Stimulated activated CD4-positive, alpha-beta T cell treated with anti-CD3 and anti-CD28 coated beads, TNF-alpha, amount 100 ng/mL, for 24 hours (primary cell): ENCODE results near the gene SPRY2.
"Not testable (repeated sequence)": the region's sequence is repeated elsewhere in the genome, so short reads cannot be mapped to it uniquely, and the experiment has no call there.

Experiments used
- DNase-seq, 3 experiments: peaks; one replicate each; pipeline ENCODE4 v3.0.0-alpha.2; 2020; ENCODE audit warnings: low read depth in 3 of 3

The SPRY2 gene, protein sequence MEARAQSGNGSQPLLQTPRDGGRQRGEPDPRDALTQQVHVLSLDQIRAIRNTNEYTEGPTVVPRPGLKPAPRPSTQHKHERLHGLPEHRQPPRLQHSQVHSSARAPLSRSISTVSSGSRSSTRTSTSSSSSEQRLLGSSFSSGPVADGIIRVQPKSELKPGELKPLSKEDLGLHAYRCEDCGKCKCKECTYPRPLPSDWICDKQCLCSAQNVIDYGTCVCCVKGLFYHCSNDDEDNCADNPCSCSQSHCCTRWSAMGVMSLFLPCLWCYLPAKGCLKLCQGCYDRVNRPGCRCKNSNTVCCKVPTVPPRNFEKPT

DNA sequence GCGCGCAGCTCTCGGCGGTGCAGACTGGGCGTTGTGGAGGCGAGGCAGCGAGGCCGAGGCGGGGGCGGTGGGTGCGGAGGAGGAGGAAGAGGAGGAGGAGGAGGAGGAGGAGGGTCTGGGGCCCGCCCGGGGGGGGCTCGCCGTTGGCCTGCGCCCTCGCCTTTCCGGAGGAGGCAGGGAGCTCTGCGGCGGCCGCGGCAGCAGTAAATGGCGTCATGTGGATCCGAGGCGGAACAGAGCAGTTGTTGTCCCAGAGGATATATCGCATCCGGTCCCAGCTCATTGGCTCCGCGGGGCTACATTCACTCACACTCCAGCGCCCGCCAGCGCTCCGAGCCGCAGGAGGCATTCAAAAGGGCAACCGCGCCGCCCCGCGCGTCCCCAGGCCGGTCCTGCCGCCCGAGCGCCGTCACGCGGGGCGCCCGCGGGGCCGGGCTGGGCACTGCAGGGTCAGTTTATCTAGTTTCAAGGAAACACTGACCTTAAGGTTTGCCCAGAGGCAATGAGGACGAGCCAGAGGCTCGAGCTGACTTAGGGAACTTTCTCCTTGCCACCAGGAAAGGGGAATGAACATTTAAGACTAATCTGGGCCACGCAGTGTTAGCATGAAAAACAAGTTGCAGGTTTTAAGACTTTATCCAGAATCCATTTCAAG, at the start of gene SPRY2:
Gene SPRY2 (minus strand): TSS at position 26 of the 655 bp plus-strand sequence. CDS start 3,421 bp downstream, outside the sequence.
- DNase-seq, result peak in 1 of 3 experiments; percentile 35

DNA sequence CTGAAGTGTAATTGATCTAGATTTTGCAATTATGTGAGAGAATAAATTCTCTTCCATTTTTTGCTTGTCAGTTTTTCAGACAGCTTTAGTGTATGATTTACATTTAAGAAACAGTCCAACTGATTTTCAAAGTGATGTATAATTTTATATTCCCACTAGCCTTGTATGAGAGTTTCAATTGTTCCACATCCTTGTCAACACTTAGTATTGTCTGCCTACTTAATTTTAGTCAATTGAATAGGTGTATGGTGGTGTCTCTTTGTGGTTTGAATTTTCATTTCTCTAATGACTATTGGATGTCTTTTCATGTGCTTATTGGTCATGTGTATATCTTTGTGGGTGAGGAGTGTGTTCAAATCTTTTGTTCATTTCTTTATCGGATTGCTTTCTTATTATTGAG, 49.4 kb upstream of the SPRY2 start:
- no peak for DNase-seq

GRCh38 chr13:80389073-80390038, 48.4 kb upstream of the SPRY2 start:
- no peak for DNase-seq

DNA sequence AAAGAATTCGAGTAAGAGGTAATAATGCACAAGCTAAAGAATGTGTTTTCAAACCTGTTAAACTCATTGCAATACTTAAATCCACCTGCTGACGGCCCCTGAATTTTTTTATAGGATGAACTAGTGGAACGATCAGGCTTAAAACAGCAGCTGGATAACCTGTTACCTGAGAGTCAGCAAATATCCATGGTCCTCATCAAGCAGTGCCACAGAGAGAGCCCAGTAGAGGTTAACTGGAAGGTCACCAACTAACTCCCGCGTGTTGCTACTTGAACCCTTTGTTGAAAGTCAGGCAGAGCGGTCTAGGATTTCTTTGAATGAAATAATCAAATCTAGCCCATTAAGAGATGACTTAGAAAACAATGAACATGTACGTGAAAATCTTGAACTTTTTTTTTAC, 47.6 kb upstream of the SPRY2 start:
- DNase-seq, result no peak

DNA sequence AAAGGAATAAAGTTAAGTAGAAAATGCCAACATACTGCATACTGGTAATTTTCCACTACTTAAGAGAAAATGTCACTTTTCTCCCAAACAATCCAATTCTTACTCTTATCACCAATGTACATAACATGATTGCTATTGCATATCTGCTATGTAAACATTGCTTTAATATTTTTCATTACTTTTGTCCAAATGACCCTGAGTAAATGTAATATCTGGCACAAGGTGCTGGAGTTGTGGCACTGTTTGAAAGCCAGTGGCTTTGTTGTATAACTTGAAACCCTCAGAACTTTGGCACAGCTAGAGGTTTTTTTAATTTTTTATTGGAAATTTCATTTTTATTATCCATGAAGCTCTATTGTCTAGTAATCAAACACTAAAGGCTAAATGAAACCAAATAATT, 45.7 kb upstream of the SPRY2 start:
- no peak for DNase-seq

DNA sequence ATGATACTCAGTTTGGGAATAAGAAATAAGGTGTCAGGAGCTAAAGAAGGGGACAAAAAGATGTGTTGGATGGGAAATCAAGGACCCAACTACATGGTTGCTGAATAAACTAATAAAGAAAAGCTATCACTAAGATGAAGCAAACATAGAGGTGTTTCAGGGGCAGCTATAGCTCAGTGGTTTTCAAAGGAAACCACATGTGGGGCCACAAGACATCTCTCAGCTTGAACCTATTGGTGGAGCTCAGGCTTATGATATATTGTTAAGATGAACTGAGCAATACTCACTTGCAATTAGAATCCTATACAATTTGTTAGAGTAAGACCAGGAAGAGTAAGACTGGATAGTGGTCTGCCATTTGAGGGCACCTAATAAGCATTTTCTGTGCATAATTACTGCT, 45.1 kb upstream of the SPRY2 start:
- no peak for DNase-seq

GRCh38 chr13:80382576-80382975, 41.6 kb upstream of the SPRY2 start:
- no peak for DNase-seq

GRCh38 chr13:80379245-80379644, 38.3 kb upstream of the SPRY2 start:
- DNase-seq, result no peak

DNA sequence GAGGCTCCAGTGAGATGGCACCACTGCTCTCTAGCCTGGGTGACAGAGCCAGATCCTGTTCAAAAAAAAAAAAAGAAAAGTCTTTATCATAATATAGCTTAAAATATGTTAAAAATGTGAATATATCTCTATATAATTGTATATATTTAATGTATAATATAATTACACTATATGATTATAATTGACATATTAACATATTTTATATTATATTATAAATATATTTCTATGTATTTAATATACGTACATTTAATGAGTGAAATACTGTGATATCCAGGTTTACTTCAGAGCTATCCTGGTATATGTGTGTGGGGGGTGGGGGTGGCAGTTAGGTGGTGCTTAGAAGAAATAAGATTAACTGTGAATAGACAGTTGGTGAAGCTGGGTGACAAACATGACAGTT, 35.6 kb upstream of the SPRY2 start:
- no peak for DNase-seq

DNA sequence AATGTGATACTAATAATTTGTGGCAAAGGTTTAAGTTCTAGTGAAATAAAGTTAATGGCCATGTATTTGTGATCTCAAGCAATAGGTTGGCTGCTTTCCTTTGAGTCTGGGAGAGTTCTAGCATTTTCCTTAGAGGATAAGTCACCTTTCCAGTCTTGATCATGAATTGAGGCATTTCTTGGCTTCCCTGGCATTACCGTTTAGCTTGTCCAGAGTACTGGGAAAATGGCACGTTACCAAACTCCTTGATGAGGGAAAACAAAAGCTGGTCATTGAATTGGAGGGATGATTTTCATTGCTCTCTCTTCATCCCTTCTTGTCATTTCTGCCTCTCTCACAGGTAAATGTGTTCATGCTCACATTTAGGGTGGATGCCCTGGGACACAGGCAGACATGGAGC, 34.0 kb upstream of the SPRY2 start:
- no peak for DNase-seq

DNA sequence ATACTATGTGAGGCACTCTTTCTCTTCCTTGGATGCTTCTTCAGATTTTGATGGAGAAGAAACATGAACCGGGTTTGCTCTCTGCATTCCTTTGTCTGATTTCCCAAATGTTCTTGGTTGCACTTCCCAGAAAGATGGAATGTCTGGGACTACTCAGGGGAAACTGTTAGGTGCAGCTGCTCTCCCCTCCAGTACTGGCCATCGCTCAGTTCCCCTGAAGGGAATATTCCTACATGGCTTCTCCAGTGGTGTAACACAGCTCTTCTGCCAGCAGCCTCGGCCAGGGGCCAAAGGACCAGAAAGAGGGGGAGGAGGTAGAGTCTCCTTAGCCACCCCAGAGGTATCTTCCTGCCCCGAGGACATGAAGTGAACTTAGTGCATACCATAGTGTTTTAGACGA, 33.5 kb upstream of the SPRY2 start:
- no peak for DNase-seq

DNA sequence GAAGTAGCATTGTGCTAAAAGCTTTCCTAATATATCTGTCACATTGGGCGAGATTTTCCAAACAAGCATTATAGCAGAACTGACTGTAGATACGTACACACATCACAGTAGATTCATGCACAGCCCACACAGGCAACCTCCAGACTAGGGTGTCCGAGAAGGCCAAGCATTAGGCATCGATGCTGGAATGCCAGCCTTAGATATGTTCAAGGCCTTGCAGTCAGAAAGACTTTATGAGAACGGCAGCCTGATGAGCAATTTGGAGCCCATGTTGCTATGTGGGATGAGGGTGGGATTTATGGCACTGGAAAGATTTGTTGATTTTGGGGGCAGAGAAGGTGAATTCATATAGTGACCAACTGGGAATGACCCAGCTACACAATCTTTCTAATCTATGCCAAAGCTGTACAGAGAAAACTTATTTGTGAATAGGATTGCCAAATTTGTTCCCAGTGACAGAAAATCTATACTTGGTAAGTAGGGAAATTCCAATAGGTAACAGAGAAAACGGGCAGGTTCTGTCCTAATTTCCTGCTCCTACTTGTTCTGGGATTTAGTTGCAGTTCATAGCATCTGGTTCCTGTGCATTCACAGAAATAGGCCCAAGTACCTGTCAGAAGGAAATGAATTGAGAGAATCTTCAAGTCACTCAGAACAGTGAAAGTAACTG, 31.0 kb upstream of the SPRY2 start:
- no peak for DNase-seq

DNA sequence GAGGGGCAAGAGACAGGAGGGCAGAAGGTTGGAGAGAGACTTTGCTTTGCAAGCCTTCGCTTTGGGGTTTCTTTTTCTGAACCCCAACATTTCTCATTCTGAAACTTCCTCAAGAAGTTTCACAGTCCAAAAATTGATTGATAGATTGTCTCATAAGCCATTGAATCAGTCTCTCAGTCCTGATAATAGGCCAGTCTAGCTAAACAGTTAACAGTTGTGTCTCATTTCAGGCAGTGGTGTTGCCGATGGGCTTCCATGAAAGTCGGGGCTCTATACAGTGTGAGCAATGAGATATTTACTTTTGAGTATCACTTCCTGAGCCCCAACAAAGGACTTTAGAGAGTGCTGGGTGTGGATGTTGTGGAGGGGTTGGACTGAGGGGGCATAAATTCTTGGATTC, 26.5 kb upstream of the SPRY2 start:
- DNase-seq, result no peak

DNA sequence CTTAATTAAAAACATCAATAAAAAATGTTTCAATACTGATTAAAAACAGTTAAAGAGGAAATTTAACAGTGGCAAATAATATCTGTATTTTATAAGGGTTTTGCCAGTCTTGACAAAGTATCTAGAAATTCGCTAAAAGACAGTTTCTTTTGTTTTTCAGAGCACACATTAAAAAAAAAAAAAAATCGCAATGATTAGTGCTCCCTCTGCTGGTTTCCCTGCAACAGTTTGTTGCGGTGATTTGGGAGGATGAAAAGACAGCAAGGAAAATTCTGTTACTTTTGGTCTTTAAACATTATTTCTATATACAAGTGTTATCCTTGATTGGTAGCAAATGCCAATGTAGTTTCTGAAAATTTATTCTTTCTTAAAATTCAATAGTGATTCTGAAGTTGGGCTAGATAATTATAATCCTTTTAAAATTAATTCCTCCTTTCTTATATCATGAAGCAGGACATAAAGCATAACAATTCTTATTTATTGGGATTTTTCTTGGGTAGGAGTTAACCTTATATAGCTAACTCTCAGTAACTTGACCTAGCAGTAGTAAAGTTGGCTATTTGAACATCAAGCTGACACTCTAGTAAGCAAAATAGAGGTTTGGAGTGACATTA, 23.1 kb upstream of the SPRY2 start:
- DNase-seq, result no peak

DNA sequence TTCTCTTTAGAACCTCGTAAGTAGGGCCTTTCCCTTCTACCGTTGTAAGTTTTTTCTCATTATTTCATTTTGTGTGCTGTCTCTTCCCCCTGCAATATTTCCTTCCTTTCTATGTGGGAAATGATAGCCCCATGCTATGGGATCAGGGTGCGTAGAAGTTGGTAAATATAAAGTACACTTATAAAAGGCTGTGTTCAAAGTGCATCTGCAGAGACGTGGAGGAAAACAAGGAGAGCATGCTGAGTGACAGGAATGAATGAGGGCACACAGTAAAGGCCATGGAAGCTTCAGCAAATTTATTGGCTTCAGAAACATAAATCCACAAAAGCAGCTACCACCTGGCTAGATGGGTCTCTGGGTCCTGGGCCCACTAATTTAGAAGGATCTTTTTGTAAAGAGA, 21.6 kb upstream of the SPRY2 start:
- no peak for DNase-seq

DNA sequence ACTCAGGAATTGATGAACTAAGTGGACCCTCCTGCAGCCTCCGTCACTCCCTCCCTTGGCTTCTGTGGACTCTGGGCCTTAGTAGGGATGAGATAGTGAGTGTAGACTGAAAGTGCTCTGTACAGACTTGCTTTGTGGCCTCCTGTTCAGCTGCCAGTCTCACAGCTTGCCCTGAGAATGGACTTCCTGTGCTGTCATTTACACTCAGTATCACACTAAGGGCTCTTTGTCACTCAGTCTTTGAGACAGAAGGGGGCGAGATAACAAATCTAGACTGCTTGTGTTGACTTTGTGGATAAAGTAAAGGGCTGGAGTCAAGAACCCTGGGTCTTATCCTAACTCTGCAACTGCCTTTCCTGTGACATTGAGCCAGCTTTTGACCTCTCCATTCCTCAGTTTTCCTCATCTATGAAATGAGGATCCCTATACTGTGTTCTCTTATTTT, 21.0 kb upstream of the SPRY2 start:
- no peak for DNase-seq

GRCh38 chr13:80361298-80361697, 20.4 kb upstream of the SPRY2 start:
- DNase-seq, result no peak

GRCh38 chr13:80360453-80360800, 19.5 kb upstream of the SPRY2 start:
- DNase-seq, result no peak

DNA sequence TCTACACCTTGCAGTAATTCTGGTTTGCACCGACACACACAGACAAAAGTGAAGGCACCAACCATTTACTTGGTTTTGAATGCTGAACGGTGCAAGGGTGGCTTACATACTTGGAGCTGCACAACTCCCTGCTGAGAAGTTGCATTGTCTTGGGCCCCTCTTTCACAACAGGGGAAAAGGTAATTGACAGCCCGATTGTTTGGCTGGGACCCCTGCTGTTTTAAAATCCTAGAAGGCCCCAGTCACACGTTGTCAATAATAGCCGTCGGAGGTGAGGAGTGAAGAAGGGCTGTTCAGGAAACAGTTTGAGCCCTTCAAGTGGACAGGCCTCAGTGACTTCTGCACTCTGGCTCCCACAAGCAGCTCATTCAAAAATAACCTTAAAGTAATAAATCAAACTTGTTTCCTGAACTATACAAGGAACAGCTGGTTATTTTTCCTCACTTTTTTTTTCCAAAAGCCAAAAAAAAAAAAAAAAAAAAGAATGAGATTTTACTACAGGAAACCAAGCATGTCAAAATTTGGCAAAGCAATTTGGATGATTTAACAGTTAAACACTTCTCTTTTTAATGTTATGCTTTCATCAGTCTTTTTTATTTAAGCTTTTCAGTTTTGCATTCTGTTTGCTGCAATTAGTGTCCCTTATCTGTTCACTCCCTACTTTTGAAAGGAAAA, 19.0 kb upstream of the SPRY2 start:
- DNase-seq, result no peak

GRCh38 chr13:80359414-80359777, 18.5 kb upstream of the SPRY2 start:
- DNase-seq, result no peak

DNA sequence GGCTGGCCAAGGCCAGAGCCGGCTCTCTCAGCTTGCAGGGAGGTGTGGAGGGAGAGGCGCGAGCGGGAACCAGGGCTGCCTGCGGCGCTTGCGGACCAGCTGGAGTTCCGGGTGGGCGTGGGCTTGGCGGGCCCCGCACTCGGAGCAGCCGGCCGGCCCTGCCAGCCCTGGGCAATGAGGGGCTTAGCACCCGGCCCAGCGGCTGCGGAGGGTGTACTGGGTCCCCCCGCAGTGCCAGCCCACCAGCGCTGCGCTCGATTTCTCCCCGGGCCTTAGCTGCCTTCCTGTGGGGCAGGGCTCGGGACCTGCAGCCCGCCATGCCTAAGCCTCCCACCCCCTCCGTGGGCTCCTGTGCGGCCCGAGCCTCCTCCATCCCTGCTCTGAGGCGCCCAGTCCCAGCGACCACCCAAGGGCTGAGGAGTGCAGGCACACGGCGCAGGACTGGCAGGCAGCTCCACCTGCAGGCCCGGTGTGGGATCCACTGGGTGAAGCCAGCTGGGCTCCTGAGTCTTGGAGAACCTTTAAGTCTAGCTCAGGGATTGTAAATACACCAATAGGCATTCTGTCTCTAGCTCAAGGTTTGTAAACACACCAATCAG, 14.7 kb upstream of the SPRY2 start:
- not testable (repeated sequence) for DNase-seq
